Measurements from ENCODE around the gene SIDT1.

DNA sequence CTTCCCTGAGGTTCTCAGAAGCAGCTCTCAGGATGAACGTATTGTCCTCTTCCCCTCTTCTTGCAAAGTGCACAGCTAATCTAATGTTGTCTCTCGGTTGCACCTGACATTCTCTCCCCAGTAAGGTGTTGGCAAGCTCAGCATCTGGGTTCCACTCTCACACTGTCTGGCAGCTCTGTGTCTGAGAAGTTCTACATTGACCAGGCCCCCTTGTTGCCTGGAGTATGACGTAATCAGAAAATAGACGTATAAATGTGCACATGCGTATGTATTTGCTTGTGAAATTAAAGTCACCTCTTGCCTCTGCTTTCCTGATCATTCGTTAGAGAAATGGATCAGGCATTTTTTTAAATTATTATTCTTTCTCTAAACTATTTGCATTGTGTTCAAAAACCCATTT lies 96.4 kb downstream of the SIDT1 start:
- TF ChIP-seq, protein P1, sequence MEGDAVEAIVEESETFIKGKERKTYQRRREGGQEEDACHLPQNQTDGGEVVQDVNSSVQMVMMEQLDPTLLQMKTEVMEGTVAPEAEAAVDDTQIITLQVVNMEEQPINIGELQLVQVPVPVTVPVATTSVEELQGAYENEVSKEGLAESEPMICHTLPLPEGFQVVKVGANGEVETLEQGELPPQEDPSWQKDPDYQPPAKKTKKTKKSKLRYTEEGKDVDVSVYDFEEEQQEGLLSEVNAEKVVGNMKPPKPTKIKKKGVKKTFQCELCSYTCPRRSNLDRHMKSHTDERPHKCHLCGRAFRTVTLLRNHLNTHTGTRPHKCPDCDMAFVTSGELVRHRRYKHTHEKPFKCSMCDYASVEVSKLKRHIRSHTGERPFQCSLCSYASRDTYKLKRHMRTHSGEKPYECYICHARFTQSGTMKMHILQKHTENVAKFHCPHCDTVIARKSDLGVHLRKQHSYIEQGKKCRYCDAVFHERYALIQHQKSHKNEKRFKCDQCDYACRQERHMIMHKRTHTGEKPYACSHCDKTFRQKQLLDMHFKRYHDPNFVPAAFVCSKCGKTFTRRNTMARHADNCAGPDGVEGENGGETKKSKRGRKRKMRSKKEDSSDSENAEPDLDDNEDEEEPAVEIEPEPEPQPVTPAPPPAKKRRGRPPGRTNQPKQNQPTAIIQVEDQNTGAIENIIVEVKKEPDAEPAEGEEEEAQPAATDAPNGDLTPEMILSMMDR (IDR thresholded peaks at IDR 0.05; ENCODE audit: insufficient read depth, low read length): no peak
- TF ChIP-seq, protein P2, sequence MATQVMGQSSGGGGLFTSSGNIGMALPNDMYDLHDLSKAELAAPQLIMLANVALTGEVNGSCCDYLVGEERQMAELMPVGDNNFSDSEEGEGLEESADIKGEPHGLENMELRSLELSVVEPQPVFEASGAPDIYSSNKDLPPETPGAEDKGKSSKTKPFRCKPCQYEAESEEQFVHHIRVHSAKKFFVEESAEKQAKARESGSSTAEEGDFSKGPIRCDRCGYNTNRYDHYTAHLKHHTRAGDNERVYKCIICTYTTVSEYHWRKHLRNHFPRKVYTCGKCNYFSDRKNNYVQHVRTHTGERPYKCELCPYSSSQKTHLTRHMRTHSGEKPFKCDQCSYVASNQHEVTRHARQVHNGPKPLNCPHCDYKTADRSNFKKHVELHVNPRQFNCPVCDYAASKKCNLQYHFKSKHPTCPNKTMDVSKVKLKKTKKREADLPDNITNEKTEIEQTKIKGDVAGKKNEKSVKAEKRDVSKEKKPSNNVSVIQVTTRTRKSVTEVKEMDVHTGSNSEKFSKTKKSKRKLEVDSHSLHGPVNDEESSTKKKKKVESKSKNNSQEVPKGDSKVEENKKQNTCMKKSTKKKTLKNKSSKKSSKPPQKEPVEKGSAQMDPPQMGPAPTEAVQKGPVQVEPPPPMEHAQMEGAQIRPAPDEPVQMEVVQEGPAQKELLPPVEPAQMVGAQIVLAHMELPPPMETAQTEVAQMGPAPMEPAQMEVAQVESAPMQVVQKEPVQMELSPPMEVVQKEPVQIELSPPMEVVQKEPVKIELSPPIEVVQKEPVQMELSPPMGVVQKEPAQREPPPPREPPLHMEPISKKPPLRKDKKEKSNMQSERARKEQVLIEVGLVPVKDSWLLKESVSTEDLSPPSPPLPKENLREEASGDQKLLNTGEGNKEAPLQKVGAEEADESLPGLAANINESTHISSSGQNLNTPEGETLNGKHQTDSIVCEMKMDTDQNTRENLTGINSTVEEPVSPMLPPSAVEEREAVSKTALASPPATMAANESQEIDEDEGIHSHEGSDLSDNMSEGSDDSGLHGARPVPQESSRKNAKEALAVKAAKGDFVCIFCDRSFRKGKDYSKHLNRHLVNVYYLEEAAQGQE (IDR thresholded peaks at IDR 0.05; ENCODE audit: insufficient replicate concordance, low read depth): no peak

Measured in HL-60 (cell line).